A172 (cell line): Measurements from ENCODE around the gene P4HA2. TPM values are rescaled to one million over a fixed set of nuclear protein-coding genes. Genes with fewer than 3 reads are reported as not detected.
A peak's percentile ranks its signal among the peaks of the same experiment; 100 is the strongest.
"Not testable (repeated sequence)": the region's sequence is repeated elsewhere in the genome, so short reads cannot be mapped to it uniquely, and the experiment has no call there.

Experiments
- DNase-seq: peaks from one replicate; pipeline ENCODE4 v3.0.0-alpha.2; 2015; ENCODE audit warnings: low spot score
- total RNA-seq: library from RNA; depleted of rRNA; stranded (reverse); fragments of >200 nt; shearing (Covaris generic); gene quantifications from 2 replicates; pipeline ENCODE4 v1.2.3, GENCODE V29; 2014

Gene P4HA2
- total RNA-seq, 1 experiment from 2014 or later = 58.7 TPM

- no peak for DNase-seq
Observed at GRCh38 chr5:132199116-132199680, 28.5 kb downstream of the P4HA2 start.

DNA sequence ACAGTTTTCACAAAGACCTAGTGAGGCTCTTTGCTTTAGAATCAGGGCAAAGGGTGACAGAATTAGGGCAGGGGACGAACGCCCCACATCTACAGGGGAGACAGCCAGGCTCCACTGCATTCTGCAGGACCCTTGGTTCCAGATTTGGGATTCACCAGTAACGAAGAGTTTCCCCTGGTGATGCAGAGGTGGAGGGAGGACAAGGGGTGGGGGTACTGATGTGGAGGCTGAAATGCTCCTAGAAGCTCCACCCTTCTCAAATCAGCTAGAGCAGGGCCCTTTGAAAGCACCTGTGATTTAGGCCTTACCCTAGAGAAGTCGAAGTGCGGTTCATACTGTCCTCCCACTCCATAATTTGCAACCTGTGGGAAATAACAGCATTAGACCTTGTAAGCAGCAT lies 29.1 kb downstream of the P4HA2 start:
- no peak for DNase-seq

- no peak for DNase-seq
Observed at GRCh38 chr5:132195727-132196126, 31.9 kb downstream of the P4HA2 start.

GRCh38 chr5:132193165-132193694 lies 34.4 kb downstream of the P4HA2 start:
- no peak for DNase-seq

GRCh38 chr5:132190161-132190817 lies 37.4 kb downstream of the P4HA2 start:
- DNase-seq = peak; percentile 81

DNA sequence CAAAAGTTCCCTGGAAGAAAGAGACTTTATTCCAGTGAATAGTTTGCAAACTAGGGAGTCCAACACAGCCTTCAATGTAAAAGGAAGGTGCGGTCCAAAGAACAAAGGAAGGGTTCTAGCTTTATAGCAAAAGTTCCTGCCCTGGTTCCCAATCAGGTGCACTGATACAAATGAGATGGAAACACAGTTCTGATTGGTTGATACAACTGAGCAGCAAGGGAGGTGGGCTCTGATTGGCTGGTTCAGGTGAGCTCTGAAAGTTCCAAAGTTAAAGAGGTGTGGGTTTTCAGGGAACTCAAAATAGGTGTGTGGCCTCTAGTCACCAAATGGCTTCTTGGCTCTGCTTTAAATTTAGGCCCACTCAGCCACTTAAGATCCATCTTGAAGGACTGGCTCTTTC lies 43.1 kb downstream of the P4HA2 start:
- DNase-seq = no peak

GRCh38 chr5:132183723-132184122 lies 43.9 kb downstream of the P4HA2 start:
- no peak for DNase-seq

DNA sequence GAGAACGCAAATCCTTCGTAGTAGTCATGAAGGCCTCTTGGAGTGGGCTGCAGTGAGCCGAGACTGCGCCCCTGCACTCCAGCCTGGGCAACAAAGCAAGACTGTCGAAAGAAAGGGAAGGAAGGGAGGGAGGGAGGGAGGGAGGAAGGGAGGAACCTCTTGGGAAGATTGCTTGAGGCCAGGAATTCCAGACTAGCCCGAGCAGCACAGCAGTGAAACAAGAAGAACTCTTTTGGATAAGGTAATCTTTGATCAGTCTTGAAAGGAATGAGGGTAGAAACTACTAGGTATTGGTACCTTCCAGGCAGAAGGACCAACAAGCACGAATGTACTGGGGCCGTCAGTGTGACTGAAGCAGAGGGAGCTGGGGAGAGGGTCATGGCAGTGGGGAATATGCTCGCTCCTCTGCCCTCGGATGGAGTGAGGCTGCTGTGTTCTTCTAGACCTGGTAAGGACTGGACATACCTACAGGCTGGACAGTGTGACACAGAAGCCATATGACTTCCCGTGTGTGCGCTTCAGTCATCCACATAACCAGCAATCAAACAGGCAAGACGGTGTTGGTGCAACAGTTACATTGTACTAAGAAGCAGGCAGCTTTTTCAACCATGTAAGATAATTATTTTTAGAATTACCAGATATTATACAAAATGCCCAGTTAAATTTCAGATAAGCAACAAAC lies 45.2 kb downstream of the P4HA2 start:
- no peak for DNase-seq

GRCh38 chr5:132181011-132181629 lies 46.5 kb downstream of the P4HA2 start:
- no peak for DNase-seq

DNA sequence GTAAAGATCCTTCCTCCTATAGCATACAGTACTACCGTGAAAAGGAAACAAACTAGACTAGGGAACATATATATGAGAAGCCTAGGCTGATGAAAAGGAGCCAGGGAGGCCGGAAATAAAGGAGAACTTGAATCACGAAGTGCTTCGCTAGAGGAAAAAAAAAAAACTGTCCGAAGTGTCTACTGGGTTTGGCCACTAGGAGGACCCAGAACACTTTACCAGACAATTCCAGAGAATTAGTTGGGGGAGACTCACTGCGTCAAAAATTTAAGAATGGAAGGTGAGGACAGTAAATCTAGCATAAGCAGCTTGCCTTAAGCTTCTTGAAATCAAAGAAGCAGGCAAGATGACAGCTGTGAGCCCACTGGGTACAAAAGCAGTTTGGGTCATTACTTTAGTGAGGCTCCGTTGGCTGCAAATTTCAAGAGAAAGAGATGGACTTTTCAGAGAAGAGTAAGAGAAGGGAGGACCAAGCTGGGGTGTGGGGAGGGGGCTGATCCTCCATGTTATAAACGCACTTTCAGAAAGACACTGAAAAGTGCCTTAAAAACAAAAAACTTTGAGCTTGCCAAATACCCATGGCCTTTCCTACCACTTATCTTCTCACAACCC lies 47.4 kb downstream of the P4HA2 start:
- DNase-seq = peak; percentile 82

- DNase-seq = no peak
Observed at GRCh38 chr5:132179405-132179804, 48.2 kb downstream of the P4HA2 start.

DNA sequence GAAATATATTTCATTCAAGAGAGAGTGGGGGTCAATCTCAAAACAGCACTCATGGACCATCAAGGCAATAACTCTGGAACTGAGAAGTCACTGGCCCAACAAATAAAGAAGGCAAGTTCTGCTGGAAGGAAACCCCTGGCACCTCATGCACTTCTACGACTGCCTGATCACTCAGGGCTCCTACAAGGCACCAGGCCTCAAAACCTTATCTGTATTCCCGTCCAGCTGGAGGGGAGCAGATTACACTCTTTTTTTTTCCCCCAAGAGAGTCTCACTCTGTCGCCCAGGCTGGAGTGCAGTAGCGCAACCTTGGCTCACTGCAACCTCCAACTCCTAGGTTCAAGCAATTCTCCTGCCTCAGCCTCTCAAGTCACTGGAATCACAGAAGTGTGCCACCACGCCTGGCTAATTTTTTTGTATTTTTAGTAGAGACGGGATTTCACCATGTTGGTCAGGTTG lies 49.9 kb downstream of the P4HA2 start:
- no peak for DNase-seq

- no peak for DNase-seq
Observed at GRCh38 chr5:132176987-132177386, 50.7 kb downstream of the P4HA2 start.

- DNase-seq = no peak
Observed at GRCh38 chr5:132176521-132176945, 51.1 kb downstream of the P4HA2 start.

DNA sequence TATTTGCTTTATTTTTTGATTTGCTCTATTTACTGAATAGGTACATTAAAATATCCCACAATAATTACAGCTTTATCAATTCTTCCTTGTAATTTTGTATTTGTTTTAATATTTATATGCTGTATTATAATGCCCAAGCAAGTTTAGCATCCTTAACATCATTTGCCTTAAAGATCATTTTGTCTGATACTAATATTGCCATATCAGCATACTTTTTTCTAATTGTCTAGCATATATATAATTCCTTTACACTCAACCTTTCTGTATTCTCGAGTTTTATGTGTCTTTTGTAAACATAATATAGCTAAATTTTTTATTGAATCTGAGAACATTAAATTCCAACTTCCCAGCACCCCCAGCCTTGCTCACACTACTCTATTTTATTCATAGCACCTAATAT lies 64.7 kb downstream of the P4HA2 start:
- DNase-seq = no peak

- not testable (repeated sequence) for DNase-seq
Observed at GRCh38 chr5:132161574-132162326, 65.9 kb downstream of the P4HA2 start.

GRCh38 chr5:132156413-132156812 lies 71.2 kb downstream of the P4HA2 start:
- no peak for DNase-seq

GRCh38 chr5:132150565-132150964 lies 77.1 kb downstream of the P4HA2 start:
- no peak for DNase-seq

DNA sequence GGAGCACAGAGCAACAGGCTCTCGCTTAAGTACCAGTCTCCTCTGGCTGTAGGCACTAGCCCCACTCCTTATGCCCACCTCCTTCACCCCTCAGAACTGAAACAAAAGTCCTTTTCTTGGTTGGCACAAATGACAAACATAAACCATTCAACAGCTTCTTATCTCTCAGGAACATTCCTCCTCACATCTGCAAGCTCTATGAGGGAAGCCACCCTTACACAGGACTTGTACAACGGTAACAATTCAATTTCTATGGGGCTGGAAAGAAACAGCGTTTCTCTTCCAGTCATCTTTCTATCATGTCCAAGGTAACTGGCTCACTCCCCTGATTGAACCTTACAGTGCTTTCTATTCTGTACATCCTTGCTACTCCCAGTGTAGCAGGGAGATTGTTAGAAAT lies 80.0 kb downstream of the P4HA2 start:
- no peak for DNase-seq

DNA sequence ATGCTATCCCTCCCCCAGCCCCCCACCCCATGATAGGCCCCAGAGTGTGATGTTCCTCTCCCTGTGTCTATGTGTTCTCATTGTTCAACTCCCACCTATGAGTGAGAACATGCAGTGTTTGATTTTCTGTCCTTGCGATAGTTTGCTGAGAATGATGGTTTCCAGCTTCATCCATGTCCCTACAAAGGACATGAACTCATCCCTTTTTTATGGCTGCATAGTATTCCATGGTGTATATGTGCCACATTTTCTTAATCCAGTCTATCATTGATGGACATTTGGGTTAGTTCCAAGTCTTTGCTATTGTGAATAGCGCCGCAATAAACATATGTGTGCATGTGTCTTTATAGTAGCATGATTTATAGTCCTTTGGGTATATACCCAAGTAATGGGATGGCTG lies 82.3 kb downstream of the P4HA2 start:
- not testable (repeated sequence) for DNase-seq

DNA sequence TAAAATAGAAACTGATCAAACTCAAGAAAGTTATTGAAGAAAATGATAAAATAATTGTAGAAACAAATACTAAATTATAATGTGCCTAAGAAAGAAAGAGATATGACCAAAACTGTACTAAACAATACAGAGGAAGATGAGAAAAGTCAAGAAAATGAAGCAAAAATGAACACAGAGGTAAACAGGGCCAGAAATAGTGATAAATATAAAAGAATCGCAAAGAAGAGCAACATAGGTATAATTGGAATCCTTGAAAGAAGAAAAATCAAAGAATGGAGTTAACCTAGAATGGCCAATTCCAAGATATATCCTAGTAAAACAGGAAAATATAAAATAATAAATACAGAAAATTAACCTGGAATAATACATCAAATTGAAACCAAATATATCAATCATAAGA lies 84.5 kb downstream of the P4HA2 start:
- no peak for DNase-seq
